ENCODE data around the gene KCNH5.

DNA sequence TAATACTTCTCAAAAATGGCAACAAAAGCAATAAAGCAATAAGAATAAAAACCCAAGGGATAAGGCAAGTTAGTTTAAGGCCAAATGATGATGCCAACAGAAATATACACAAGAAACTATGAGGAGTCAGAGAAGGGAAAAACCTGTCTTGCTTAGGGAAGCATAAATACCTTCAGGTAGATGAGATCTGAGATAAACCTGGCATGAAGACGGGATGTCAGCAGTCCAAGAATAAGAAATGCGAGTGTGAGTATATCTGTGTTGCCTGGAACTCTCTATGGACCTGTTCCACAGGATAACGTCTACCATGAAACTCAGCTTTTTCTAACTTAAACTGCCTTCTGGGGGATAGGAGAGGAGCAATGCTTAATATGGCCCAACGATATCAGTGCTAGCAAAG, 30.6 kb downstream of the KCNH5 start:
- TF ChIP-seq POLR2A (IDR thresholded peaks at IDR 0.05; ENCODE audit: low read depth), result no peak
- TF ChIP-seq, protein P1, sequence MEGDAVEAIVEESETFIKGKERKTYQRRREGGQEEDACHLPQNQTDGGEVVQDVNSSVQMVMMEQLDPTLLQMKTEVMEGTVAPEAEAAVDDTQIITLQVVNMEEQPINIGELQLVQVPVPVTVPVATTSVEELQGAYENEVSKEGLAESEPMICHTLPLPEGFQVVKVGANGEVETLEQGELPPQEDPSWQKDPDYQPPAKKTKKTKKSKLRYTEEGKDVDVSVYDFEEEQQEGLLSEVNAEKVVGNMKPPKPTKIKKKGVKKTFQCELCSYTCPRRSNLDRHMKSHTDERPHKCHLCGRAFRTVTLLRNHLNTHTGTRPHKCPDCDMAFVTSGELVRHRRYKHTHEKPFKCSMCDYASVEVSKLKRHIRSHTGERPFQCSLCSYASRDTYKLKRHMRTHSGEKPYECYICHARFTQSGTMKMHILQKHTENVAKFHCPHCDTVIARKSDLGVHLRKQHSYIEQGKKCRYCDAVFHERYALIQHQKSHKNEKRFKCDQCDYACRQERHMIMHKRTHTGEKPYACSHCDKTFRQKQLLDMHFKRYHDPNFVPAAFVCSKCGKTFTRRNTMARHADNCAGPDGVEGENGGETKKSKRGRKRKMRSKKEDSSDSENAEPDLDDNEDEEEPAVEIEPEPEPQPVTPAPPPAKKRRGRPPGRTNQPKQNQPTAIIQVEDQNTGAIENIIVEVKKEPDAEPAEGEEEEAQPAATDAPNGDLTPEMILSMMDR (IDR thresholded peaks at IDR 0.05), result no peak
